Omental fat pad (tissue), 4 donors: ENCODE results near the gene MZB1. TPM values are rescaled to one million over a fixed set of nuclear protein-coding genes. Genes with fewer than 3 reads are reported as not detected.

ENCODE experiments used
- ATAC-seq: fragments of 150-250 bp; one replicate; pipeline ENCODE4 v1.9.1; 2016; ENCODE audit warnings: mild to moderate bottlenecking, moderate library complexity; ENCODE audit not compliant: low FRiP score
- DNase-seq: peaks from one replicate; pipeline ENCODE4 v3.0.0-alpha.2; 2019; ENCODE audit warnings: low spot score
- CTCF ChIP-seq, 3 donors: fragments of 450-650 bp; IDR thresholded peaks; one replicate each; pipeline ENCODE4 v1.5.1; 2016 to 2017; ENCODE audit warnings: antibody characterized with exemption in 3 of 3, mild to moderate bottlenecking in 3 of 3, moderate library complexity in 2 of 3
- total RNA-seq, 4 donors: library from RNA; depleted of rRNA; stranded (reverse); fragments of >200 nt; gene quantifications; one replicate each; pipeline ENCODE4 v1.1.0, GENCODE V29; 2016

Gene MZB1
- total RNA-seq, 4 donors from 2014 or later = 1.1 to 7.0 (median 2.9) TPM

GRCh38 chr5:139396691-139397090 lies 7.0 kb upstream of the MZB1 start:
- no peak for DNase-seq
- no peak for TF ChIP-seq CTCF (IDR thresholded peaks at IDR 0.05)
- no peak for ATAC-seq

GRCh38 chr5:139395844-139396640 lies 6.3 kb upstream of the MZB1 start:
- TF ChIP-seq CTCF (IDR thresholded peaks at IDR 0.05) = no peak
- ATAC-seq = no peak
- DNase-seq = no peak

- DNase-seq = no peak
- ATAC-seq = no peak
- no peak for TF ChIP-seq CTCF (IDR thresholded peaks at IDR 0.05)
These were observed 5.2 kb upstream of the MZB1 start, which contains the start of gene PROB1 for GRCh38 chr5:139394654-139395566. PROB1 (minus strand) TSS chr5:139395104; CDS start chr5:139395081, 23 bp downstream.

GRCh38 chr5:139394123-139394653 lies 4.5 kb upstream of the MZB1 start:
- no peak for TF ChIP-seq CTCF (IDR thresholded peaks at IDR 0.05)
- ATAC-seq (peak; percentile 8), DNase-seq (no peak)

- no peak for TF ChIP-seq CTCF (IDR thresholded peaks at IDR 0.05)
- no peak for DNase-seq
- peak; percentile 6 for ATAC-seq
These were observed 3.9 kb upstream of the MZB1 start for GRCh38 chr5:139393497-139394122.

GRCh38 chr5:139392678-139393496 lies 3.2 kb upstream of the MZB1 start:
- peak in 1 of 3 donors; percentile 20 for TF ChIP-seq CTCF (IDR thresholded peaks at IDR 0.05)
- DNase-seq (no peak), ATAC-seq (peak; percentile 63)
